Spleen (tissue), 7 donors: ENCODE measurements around the gene SWI5.

Source experiments
- CTCF ChIP-seq, 11 experiments: fragments of 200-600 bp in 7 of 11; fragments of 450-650 bp in 4 of 11; sonication (generic) in 4 of 11; IDR thresholded peaks in 8 of 11; conservative IDR thresholded peaks in 3 of 11; 1 replicate in 7 of 11; 2 replicates in 4 of 11; pipeline versions ENCODE4 v1.4.0 to v1.8.0; 2016 to 2021; ENCODE audit warnings: antibody characterized with exemption in 11 of 11, inconsistent platforms in 4 of 11, mild to moderate bottlenecking in 1 of 11
- POLR2A ChIP-seq, 3 donors: fragments of 450-650 bp; IDR thresholded peaks; one replicate each; pipeline ENCODE4 v1.5.1; 2017; ENCODE audit warnings: antibody characterized with exemption in 3 of 3, mild to moderate bottlenecking in 1 of 3
- donor health status: DM: no; HTN: no; CAD: no; lungs with moderate emphysema.
- donor health status: DM: no; HTN: no; CAD: no.
- donor health status: DM: no; HTN: no; CAD: no.

GRCh38 chr9:128254362-128254761 lies 21.7 kb upstream of the SWI5 start:
- TF ChIP-seq CTCF (IDR thresholded peaks at IDR 0.05 in 8 of 11, conservative IDR thresholded peaks at IDR 0.05 in 3 of 11) (no peak), POLR2A (IDR thresholded peaks at IDR 0.05) (no peak)
